ENCODE results near the gene COL5A1. TPM values are rescaled to one million over a fixed set of nuclear protein-coding genes. Genes with fewer than 3 reads are reported as not detected.

The COL5A1 gene
- total RNA-seq, 1 donor from 2014 or later: 91.0 TPM

DNA sequence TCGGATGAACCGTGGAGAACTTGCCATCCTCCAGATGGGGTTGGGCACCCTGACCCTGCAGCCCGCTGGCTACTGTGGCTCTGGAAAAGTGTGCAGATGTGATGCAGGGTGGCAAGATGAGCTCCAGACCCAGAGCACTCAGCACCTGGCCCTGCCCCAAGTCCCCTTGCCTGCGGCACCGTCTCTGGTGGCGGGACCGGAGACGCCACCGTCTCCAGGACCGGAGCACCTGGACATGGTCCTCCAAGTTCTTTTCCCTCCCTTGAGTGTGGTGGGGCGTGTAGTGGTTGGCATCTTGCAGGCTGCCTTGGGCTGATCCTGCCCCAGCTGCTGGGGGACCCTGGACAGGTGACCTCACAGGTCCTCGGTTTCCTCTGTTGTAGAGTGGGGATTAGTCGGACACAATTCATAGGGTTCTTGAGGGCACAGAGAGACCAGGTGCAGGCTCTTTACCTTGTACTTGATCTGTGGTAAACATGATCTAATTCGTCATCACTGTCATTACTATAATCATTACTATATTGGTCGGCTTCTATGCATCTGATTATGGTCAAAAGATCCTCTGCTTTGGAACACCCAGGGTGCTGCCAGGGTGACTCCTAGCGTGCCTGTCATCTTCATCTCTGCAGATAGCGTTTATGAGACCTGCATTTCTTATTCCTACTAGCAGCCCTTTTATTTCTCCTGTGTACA is 83.5 kb downstream of the COL5A1 start:
- DNase-seq (ENCODE audit: low read depth): no peak

DNA sequence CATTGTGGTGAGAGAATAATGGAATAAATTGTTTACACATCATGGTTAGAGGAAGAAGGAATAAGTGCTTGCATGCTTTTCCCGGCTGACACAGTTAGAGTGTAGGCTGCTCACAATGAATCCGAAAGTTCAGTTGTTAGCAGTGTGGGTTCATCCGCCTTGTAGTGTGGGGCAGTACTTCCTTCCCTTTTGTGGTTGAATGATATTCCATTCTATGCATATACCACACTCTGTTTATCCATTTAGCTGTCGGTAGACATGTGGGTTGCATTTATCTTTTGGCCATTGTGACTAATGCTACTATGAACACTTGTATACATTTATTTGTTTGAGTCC is 84.0 kb downstream of the COL5A1 start:
- DNase-seq (ENCODE audit: low read depth): no peak

DNA sequence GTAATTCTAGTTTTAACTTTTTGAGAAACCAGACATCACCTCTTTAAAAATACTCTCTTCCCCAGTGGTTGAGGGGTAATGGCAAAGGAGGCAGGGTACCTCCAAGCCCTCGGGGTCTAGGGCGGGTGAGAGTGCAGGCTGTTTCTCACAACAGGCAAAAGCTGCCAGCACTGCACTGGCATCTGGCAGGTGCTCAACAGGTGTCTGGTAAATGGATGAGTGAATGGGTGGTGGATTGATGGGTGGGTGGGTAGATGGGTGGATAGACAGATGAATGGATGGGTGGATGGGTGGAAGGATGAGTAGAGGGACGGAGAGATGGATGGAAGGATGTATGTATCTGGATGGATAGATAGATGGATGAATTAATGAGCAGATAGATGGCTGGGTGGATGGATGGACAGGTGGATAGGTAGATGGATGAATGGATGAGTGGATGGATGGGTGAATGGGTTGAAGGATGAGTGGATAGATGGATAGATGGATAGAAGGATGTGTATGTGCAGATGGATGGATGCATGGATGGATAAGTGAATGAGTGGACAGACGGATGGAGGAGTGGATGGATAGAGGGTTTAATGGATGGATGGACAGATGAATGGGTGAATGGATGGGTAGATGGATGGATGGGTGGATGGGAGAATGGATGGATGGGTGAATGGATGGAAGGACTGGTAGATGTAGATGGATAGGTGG is 84.6 kb downstream of the COL5A1 start:
- no peak for DNase-seq (ENCODE audit: low read depth)

DNA sequence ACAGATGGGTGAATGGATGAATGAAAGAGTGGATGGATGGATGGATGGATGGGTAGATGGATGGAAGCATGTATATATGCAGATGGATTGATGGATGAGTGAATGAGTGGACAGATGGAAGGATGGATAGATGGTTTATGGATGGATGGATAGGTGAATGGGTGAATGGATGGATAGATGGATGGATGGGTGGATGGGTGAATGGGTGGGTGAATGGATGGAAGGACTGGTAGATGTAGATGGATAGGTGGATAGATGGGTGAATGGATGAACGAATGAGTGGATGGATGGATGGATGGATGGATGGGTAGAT is 85.1 kb downstream of the COL5A1 start:
- DNase-seq (ENCODE audit: low read depth): no peak

DNA sequence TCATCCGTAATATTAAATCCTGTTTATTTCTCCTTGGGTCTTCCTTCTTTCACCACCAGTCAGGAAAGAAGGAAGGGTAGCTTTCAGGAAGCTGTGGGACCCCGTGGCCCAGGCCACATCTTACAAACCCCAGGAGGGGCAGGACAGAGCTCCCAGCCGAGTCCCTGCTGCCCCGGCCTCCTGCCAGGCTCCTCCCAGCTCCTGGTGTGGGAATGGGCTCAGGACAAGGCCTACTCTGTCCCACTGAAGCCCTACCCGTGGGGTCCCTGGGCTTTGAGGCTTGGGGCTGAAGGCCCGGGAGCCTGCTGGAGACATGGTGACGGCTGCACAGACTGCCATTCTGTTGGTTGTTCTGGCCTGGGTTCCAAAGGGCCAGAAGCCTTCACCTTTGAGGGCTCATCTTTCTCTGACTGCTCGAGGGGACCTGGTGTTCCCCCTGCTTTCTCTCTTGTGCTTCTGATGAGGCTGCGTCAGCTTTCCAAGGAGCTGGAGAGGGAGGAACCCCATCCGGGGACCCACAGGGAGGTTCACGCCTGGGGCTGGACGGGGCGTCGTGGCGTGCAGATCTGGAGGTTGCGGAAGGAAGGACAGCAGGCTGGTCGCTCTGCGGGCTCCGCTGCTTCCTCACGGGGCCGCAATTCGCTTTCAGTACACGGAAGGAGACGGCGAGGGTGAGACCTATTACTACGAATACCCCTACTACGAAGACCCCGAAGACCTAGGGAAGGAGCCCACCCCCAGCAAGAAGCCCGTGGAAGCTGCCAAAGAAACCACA is 86.6 kb downstream of the COL5A1 start:
- DNase-seq (ENCODE audit: low read depth): no peak

DNA sequence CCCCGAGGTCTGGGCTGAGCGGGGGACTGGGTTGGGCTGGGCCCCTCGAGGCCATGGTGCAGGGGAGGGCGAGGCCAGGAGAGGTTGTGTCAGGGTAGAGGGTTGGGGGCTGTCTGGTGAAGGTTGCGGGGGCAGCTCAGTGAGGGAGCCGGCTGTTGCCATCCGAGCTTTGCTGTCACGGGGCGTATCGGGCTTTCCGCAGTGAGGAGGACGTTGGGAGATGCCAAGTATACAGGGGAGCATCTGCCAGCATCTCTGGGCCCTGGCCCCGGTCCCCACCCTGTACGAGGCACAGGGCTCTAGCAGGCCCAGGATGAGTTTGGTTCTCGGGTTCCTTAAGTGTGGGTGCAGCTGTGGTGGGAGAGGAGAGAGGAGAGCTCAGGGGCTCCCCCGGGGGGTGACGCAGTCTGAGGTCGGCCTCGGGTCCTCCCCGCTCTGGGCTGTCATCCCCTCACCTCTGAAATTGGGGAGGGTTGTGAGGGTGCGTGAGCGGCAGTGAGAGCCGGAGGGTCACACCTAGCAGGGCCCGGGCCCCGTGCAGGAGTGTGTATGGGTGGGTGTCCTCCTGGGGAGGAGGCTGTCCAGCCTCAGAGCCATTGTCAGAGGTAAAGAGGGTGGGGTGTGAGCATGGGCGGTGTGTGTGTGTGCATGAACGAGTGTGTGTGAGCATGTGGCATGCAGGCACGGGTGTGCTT is 87.3 kb downstream of the COL5A1 start:
- DNase-seq (ENCODE audit: low read depth): no peak

DNA sequence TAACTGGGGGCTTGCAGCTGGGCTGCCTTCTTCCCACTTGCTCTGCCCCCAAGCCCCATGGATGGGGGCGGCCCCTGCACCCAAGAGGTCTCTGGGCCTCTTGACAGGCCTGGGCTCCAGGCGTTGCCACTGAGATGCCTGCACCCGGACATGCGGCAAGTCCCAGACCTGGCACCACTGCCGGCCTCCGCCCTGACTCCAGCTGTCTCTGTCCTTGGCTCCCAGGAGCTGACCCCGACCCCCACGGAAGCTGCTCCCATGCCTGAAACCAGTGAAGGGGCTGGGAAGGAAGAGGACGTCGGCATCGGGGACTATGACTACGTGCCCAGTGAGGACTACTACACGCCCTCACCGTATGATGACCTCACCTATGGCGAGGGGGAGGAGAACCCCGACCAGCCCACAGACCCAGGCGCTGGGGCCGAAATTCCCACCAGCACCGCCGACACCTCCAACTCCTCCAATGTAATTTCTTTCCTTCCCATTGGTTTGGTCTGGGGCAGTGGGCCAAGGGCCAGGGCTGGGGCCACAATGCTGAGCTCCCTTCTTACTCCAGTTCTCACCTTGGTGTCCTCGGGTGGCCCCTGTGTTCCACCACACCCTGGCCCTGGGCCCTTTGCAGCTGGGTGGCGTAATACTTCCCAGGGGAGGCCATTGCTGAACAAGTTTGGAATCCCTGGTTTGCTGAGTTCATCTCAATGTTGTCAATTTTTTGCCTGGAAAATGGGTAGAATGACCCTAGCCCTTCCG is 88.6 kb downstream of the COL5A1 start:
- no peak for DNase-seq (ENCODE audit: low read depth)

DNA sequence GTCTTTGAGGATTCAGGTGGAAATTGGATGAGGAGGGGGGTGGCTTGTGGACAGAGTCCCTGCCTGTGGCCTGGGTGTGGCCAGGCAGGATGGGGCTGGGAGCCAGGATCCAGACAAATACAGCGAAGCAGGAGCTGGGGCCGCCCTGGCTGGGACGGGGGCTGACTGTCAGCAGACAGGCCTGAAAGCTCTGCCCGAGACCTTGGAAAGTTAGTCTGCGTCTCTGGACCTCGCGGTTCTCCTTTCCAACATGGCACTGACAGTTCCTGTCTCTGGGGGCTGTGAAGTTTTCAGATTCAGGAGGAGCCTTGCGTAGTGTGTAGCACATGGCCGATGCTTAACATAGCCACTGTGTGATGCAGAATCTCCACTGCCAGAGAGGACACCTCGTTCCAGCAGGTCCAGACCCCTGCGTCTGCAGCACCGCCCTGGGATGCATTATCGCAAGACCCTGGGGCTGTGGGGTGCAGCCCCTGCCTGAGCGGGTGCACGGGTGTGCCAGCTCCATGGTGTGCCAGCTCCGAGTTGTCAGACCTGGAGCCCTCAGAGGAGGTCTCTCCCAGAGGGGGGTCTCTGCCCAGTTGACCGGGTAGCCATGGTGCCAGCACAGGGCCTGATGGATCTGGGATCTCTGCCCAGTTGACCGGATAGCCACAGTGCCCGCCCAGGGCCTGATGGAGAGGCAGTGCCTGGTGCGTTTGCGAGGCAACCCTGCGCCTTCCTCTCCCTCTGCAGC is 89.3 kb downstream of the COL5A1 start:
- no peak for DNase-seq (ENCODE audit: low read depth)

DNA sequence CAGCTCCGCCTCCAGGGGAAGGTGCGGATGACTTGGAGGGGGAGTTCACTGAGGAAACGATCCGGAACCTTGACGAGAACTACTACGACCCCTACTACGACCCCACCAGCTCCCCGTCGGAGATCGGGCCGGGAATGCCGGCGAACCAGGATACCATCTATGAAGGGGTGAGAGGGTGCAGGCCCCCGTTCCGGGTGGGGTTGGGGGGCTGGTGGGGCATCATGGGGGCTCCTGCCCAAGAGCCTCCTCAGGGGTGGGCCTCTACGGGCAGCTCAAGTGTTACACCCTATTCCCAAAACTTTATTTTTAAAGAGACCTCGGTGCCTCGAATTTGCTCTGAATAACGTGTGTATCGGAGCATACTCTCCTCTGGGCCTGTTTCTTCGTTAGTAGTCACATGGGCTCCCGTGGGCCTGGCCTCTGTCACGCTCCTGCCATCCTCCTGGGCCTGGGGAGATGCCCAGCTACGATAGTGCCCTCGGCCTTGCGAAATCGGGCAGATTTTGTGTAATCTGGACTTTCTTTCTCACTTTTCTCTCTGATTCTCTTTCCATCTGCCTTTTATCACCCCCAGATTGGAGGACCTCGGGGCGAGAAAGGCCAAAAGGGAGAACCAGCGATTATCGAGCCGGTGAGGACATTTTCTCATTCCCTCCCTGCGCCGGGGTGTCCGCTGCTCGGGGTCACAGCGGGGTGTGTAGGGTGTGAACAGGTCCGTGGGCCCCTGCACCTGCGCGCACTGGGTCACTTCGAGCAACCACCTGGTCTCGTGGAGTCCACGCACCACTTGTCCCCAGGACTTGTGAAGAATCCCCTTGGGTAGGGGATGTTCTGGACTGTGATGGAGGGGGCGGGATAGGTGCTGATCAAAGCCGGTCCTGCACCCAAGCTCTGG is 90.1 kb downstream of the COL5A1 start:
- no peak for DNase-seq (ENCODE audit: low read depth)

DNA sequence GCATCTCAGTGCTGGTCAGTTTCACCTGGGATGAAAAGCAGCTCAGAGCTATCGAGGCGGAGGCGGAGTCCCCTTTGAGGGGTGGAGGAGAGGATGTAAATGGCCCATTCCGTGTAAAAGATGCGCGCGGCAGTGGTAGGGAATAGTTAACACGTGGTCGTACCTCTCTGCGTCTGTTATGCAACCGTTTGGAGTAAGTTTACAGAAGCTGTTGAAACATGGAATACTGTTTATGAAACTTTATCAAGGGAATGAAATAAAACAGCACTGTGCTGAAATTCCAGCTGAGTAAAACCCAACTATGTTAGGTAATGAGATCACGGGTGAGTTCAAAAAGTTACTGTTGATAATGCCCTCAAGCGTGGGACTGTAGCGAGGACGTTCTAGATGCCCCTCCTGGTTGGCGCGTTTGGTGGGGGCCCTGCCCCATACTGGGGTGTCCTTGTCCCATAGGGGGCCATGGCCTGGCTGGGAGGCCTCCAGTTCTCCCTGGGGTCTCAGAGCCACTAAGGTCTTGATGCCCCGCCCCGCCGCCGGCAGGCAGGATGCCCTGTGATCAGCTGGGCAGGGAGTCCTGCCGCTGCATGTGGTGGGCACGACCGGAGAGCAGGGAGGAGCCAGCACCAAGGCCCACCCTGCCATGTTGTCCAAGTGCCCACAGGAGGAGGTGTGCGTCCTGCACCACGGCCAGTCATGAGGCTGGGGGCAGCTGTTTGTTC is 90.9 kb downstream of the COL5A1 start:
- no peak for DNase-seq (ENCODE audit: low read depth)

DNA sequence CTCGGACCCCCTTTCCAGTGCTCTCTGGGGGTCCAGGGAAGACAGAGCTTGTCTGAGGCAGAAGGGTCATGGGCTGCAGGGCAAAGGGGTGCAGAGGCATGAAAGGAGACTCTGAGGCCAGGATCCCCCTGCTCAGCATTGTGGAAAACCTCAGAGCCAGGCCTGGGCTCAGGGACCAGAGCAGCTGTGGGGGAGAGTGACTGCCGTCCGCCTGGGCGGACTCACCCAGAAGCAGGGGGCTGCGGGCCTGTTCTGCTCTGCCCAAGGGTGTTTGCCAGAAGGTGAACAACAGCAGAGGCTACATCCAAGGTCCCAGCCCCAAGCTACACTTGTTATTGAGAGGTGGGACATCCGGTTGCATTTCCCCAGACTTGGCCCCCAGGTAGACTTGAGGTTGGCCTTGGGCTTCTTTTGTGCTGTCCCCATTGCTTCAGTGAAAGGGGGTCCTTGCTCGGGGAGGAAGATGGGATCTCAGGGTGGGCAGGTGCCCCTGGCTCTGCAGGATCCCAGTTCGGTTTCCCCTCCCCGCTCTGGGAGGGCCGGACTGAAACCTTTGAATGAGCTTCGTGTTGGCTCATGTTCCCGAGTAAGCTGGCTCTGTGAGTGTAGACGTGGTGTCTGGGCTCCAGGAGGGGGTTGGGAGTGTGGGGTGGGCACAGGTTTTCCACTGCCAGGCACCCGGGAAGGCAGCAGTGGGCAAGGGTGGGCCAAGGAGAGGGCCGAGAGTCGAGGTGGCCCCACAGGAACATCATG is 92.1 kb downstream of the COL5A1 start:
- no peak for DNase-seq (ENCODE audit: low read depth)

DNA sequence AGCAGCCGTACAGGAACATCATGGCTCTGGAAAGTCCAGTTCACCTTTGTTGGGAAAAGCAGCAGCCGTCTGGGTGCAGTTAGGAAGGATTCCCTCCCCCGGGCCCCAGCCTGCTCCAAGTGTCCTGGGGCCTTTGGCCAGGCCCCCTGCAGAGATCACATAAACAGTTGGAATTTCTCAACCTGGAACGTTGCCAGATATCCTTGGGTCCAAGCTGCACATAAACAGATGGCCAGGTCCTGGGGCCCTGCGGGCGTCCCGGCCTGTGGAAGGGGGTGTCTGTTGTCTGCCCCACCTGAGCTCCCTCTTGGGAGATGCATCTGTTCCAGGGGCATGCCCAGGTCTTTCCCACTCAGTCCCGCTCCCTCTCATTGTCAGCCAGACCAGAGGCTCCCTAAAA is 92.7 kb downstream of the COL5A1 start:
- DNase-seq (ENCODE audit: low read depth): peak; percentile 72

DNA sequence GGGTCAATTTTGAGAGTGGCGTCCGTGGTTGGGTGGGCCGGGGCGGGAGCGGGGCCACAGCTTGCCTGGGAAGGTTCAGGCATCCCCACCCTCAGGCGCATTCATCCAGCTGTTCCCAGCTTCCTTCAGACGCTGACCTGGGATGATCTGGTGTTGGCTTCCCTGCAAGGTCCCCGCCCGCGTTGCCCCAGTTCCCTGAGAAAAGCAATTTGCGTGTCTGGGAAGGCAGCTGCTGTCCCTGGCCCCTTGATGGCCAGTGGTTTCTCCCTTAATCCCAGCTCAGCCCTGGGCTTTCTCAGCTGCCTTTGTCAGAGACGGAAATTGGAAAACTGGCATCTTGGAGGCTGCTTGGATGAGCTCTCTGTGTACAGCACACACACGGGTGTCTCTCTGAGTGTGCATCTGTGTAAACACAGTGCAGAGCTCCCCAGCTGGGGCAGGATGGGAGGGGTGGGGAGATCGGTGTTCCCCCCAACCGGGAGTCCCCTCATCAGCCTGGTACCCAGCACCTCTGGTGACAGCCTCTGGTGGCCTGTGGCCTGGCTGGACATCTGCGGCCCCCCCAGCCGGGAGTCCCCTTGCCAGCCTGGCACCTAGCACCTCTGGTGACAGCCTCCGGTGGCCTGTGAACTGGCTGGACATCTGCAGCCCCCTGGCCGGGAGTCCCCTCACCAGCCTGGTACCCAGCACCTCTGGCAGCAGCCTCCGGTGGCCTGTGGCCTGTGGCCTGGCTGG is 94.0 kb downstream of the COL5A1 start:
- peak; percentile 97 for DNase-seq (ENCODE audit: low read depth)

DNA sequence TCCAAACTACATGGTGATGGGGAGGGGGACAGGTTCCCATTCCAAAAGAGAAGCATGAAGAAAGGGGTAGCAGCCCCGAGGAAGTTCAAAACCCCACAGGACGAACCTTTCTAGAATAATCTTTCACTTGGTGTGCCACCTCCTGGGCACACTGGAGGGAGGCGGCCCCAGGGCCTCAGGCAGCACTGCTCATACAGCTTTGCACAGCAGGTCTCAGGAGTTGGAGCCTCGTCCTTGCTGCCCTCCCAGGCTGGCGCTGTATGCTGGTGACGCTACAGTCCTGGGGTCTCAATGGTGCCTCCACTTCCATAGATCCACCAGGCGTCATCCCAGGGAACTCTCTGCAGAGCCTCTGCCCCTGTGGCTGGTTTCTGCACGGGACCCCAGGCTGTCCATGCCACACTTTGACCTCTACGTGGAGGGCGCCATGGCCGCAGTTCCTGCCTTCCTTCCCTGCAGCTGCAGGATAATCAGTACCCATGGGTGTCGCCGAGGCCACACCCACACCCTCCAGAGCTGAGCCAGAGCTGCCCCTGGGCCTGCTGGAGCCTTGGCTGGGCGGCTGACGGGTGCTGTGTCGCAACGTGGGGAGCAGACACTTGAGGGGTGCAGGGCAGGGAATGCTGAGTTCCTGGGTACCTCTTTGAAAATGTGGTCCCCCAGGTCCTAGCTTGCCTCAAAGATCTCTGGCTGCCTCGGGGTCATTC is 95.3 kb downstream of the COL5A1 start:
- no peak for DNase-seq (ENCODE audit: low read depth)

DNA sequence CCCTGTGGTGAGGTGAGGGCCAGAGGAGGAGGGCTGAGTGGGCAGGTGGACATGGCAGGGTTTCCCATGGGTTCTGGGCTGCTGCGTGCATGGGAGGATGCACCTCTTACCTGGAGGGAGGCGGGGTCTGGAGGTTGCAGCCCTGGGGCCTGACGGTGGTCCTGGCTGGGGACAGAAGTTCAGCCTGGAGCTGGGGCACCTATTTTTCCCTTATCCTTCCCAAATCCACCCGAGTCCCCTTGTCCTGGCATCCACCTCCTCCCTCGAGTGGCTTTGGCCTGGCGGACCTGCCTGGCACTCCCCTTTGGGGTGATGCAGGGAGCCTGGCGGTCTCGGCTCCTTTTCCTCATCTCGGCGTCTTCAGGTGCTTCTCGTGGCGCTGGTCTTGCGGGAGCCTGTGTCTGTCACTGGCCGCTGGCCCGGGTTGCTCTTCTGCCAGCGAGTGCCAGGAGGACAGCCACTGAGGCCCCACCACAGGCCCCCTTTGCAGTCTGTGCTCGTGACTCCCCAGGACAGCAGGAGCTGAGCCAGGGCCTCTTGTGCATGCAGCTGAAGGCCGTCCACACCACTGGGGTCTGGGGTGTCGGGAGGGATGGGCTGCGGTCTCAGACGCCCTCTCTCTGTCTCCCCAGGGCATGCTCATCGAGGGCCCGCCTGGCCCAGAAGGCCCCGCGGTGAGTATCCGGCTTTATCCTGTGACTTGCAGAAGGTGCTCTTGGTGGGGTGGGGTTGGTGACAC is 96.4 kb downstream of the COL5A1 start:
- DNase-seq (ENCODE audit: low read depth): no peak

All from myocyte (in vitro differentiated cells).